Gastrocnemius medialis (tissue), 4 donors: ENCODE results near the gene RPL31.

Experiments
- CTCF ChIP-seq, 5 experiments: fragments of 450-650 bp in 3 of 5; fragments of 200-600 bp in 2 of 5; sonication (generic) in 2 of 5; IDR thresholded peaks in 4 of 5; conservative IDR thresholded peaks in 1 of 5; 1 replicate in 4 of 5; 2 replicates in 1 of 5; pipeline ENCODE4 v1.5.1; 2016 to 2019; ENCODE audit warnings: antibody characterized with exemption in 5 of 5, mild to moderate bottlenecking in 3 of 5, moderate library complexity in 3 of 5
- POLR2A ChIP-seq, 2 donors: fragments of 450-650 bp; IDR thresholded peaks; one replicate each; pipeline ENCODE4 v1.6.1; 2017; ENCODE audit warnings: antibody characterized with exemption in 2 of 2, mild to moderate bottlenecking in 2 of 2, moderate library complexity in 2 of 2

- TF ChIP-seq POLR2A (IDR thresholded peaks at IDR 0.05) (no peak), CTCF (IDR thresholded peaks at IDR 0.05 in 4 of 5, conservative IDR thresholded peaks at IDR 0.05 in 1 of 5) (no peak)
Observed at GRCh38 chr2:101027852-101028251, 25.8 kb downstream of the RPL31 start.
